GM18907 (cell line): ENCODE results near the gene CDYL2.
A peak's percentile ranks its signal among the peaks of the same experiment; 100 is the strongest.

Experiments used
- ATAC-seq: cut with Tn5 transposase; IDR thresholded peaks from one replicate; pipeline ENCODE4 v1.9.1; 2021; ENCODE audit warnings: mild to moderate bottlenecking, moderate library complexity; ENCODE audit not compliant: unreplicated experiment

The CDYL2 gene

DNA sequence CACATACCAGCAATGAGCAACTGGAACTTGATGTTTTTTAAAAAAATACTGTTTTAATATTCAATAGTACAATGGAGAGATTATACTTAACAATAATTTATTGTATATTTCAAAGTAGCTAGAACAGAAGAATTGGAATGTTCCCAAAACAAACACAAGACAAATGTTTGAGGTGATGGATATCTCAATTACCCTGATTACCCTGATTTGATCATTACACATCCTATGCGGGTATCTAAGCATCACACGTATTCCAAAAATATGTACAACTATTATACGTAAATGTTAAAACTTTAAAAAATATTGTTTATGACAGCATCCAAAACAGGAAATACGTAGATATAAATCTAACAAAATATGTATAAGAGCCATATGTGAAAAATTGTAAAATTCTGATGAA is 166.8 kb downstream of the CDYL2 start:
- ATAC-seq: no peak

DNA sequence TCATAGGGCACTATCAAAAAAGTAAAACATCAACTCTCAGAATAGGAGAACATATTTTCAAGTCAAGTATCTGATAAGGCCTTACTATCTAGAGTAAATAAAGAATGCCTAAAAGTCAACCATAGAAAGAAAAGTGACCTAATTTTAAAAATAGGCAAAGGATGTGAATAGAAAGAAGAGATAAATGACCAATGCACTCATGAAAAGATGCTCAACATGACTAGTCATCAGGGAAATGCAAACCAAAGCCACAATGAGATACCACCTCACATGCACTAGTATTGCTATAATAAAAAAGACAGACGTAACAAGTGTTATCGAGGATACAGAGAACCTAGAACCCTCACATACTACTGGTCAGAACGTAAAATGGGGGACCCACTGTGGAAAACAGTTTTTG is 172.8 kb downstream of the CDYL2 start:
- no peak for ATAC-seq

DNA sequence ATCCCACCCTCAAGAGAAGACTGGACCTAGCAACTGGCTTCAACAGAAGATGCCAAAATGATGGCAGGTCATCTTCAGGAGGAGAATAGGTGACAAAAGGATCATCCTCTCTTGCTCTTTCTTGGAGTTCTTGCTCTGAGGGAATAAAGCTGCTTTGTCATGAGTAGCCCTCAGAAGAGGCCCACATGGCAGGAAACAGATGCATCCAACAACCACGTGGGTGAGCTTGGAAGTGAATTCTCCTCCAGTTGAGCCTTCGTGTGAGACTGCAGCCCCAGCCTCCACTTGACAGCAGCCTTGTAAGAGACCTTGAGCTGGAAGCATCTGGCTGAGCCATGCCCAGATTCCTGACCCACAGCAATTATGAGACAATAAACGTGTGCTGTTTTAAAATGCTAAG is 176.1 kb downstream of the CDYL2 start:
- ATAC-seq: no peak

DNA sequence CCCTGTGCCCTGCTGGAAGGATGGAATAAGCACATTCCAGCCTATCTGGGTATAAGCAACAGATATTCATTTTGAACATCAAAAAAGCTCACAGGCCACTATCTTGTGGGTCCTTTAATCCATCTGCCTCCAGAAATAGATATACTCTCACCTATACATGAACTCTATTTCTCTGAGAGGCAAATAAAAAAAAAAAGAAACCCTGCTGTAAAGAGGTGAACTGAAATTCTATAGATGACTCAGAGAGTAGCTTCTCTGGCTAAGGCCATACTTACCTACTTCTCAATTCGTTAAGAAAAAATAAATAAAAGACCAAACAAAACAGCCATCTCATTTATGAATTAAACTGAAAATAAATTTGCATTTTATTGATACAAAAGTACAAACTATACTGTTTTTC is 177.3 kb downstream of the CDYL2 start:
- peak; percentile 86 for ATAC-seq

DNA sequence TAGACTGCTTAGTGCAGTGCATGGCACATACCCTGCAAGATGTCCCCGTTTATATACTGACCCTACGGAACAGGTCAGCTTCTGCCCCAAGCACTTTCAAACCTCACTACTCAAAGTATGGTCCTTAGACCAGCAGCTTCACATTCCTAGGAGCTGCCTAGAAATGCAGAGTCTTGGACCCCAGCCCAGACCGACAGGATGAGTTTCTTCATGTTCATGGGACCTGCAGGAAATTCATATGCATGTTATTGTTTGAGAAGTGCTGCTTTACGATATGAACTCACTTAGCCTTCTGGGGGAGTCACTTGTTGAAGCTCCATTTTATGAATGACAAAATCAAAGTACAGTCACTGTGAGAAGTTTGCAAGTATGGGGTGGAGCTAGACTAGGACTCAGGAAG is 181.0 kb downstream of the CDYL2 start:
- ATAC-seq: no peak

DNA sequence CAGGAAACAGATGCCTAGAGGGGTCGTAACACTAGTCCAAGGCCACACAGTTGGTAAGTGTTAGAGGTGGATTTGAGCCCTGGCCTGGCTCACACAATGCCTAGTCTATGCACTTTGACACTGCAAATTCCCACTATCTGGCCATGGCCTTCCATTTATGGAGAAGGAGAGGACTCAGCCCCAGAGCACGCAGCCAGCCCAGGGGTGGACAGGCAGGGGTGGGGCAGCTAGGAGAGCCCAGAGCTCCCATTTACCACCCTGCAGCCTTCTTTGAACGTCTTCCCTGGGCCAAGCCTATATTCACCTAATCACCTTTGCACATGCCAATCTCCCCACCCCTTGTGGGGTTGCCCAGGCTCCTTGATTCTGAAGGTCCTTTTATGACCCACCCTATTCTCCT is 182.4 kb downstream of the CDYL2 start:
- no peak for ATAC-seq

DNA sequence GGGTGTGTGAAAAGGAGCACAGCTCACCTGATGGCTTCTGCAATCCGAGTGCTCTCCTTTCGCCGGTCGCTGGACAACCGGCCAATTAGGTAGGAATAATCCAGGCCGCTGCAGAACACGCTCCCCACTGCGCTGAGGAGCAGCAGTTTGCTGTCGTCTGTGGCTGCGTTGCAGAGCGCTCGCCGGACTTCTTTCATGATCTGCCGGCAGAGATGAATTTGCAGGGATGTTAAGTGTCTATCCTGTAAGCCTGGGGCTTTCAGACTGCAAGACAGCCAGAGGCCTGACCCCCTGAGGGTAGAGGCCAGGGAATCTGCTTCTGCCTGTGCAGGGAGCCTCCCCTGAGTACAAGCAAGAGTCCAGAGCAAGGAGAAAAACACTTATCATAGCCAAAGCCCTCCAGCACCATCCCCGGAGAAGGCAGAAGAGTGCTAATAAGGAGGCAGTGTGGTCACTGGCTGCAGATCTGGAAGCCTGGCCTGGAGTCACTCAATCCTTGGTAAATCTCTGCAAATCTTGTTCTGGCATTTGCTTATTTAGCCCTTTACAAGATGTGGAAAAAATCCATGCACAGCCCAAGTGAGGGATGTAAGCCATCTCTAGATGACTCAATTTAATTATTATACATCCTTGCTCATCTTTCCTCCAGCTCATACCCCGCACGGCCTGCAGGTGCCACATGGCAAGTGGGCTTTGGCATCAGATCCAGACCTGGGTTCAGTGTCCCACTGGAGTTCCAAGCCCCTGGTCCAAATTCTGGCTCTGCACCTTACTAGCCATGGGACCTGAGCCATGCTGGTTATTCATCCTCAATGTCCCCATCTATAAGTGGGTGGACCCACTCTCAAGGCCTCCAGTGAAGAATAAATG is 183.4 kb downstream of the CDYL2 start:
- no peak for ATAC-seq

DNA sequence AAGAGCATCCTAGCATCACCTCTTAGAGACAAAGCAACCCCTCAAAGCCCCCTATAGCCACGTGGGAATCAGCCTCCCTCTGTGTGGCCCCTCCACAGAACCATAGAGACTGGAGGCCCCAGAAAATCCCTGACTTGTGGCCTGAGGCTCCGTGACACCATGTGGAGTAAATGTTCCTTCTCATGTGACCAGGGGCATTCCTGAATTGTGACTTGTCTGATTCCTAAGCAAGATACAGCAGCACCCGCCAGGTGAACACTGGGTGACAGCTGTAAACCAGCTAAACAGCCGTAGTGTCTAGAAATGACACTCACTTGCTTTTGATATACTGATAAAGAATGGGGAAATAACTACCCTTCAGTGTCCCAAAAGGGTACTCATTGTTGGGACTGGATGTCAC is 184.6 kb downstream of the CDYL2 start:
- no peak for ATAC-seq

DNA sequence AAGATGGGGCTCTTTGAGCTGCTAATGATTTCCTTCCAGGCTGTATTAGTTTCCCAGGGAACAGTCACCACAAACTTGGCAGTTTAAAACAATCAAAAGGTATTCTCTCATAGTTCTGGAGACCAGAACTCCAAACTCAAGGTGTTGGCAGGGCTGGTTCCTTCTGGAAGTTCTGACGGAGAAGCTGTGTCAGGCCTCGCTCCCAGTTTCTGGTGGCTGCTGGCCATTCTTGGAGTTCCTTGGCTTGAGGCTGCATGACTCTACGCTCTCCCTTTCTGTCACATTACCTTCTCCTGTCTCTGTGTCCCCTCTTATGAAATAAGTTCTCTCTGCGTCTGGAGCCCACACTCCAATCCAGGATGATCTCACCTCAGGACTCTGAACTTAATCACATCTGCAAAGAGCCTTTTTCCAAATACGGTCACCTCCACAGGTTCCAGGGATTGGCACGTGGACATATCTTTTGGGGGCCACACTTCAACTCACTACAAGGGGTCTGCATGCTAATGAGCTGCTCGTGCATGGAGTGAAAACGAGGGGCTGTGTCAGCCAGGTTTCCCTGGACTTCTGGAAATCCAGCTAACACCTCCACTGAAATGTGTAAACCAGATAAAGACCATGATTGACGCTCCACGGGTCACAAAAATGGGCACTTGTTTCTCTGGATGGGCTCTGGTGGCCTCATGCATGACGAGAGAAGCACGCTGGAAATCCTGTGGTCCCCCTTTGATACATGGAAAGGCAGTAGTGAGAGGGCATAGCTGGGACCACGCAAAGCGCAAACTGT is 185.3 kb downstream of the CDYL2 start:
- ATAC-seq: no peak

DNA sequence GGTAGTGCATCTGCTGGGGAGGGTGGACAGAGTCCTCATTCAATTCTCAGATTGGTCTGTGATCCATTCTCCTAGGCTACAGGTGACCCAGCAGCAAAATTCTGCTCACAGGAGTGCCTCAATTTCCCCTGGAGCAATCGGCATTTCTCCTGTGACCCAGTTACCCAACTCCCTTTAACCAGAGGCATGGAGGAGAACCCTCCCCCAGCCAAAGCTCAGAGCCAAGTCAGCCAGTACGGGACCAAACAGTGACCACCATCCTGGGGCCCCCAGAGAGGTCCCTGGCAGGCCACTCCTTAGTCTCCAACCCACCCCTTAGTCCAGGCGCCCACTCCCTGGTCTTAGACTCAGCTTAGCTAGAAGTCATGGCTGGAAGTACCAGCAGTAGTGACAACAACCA is 188.0 kb downstream of the CDYL2 start:
- ATAC-seq: no peak

DNA sequence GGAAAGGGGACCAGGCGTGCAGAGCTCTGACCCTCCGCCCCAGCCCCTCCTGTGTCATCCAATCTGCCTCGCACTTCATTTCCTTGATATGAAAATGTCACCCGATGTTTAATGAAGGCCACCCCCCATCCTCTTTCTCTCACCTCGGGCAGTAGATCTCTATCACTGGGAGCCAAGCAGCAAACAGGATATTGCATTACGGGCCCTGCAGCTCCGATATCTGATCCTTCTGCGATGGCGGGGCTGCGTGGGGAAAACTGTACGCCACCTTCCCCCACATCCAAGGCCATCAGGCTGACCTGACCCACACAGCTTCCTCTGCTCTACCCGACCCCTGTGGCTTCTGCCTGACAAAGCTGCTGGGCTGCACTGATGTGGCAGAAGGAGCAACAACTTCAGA is 188.7 kb downstream of the CDYL2 start:
- no peak for ATAC-seq

DNA sequence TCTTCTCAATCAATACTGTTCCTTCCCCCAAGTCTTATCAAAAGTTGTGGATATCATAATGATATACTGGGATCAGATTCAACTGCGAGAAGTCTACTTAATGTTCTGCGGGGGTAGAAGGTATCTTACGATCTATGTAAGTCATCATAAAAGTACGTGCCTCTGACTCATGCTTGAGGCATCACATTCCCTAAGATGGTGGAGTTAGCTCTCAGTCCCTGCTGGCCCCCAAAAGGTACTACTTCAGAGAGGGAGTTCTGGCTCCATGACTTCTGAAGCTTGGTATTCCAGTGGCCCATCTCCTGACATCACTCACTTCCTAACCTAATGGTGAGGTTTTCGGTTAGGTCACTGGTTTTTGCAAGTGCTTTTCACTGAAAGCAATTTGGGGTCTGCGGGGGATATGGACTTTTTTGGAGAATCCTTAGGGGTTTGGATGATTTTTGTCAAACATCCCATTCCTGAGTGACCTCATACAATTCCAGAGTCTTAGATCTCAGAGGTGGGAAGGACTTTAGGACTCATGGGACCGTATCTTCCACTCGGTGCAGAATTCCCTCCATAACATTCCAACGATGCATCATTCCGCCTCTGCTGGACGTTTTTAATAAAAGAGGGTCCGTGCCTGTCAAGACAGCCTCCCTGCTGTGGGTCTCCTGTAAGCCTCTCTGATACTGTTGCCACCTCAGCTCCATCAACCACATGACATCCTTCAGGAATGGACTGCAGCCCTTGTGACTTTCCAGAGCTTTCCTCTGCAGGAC is 189.3 kb downstream of the CDYL2 start:
- ATAC-seq: no peak

DNA sequence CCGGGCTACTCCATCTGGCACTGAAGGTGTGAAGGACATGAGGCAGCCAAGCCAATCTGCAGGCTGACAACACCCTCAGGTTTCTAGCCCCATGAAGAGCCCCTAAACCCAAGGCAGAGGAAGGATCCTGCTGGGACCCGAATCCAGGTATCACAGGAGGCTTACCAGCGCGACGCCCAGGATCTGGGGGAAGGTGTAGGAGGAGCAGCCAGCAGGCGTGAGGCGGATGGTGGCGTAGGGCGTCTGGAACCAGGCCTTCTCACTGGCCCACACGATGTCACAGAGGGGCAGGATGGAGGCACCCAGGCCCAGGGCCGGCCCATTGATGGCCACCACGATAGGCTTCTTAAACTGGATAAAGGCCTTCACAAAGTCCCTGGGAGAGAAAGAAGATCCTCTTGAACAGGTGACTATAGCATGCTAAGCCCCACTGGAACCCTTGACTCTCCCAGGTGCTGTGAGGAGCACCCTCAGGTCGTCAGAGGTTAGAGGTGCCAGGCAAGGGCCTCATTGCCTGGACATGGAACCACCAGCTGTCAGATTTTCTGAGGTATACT is 191.9 kb downstream of the CDYL2 start:
- no peak for ATAC-seq

DNA sequence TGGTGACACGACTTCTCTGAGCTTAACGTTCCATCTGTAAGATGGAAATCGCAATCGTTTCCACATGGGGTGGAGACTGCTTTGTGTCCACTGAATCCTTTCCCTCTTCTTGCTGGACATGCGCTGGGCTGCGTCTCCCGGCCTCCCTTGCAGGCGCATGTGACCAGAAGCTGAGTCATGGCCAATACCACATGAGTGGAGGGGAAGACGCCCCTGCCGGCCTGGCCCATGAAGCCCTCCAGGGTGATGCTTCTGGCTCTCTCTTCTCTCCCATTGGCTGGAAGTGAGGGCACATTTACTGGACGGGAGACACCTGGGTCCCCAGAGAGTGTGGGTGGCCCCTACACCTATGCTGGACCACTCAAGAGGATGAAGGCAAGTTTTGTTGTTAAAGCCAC is 192.5 kb downstream of the CDYL2 start:
- no peak for ATAC-seq

DNA sequence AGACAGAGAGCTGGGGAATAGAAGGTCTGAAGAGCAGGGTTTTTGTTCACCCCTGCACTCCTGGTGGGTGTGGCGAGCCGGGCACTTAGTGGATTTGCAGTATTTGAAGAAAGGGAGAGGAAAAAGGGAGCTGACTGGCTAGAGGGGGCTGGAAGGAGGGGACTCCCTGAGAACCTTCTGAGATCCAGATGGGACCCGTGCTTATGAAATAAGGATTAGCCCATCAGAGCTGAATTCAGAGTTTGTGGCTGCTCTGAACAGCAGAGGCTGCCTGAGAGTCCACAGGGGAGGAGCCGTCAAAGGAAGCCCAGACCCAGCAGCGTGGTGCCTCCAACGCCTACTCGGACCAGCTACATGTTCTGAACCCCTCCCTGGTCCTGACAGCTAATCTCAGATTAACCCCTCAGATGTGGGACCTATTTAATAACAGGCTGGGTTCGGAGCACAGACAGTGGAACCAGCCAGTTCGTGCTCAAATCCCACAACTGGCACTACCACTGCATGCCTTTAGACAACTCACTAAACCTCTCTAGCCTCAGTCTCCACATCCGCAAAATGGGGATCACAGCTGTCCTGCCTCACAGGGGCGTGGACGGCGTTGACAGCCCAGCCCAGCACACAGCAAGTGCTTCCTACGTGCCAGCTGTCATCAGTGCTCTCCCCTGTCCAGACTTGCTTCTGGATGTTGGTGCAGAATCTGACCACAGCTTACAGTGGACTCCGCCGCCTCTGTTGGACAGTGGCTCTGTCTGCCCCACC is 193.0 kb downstream of the CDYL2 start:
- ATAC-seq: no peak

DNA sequence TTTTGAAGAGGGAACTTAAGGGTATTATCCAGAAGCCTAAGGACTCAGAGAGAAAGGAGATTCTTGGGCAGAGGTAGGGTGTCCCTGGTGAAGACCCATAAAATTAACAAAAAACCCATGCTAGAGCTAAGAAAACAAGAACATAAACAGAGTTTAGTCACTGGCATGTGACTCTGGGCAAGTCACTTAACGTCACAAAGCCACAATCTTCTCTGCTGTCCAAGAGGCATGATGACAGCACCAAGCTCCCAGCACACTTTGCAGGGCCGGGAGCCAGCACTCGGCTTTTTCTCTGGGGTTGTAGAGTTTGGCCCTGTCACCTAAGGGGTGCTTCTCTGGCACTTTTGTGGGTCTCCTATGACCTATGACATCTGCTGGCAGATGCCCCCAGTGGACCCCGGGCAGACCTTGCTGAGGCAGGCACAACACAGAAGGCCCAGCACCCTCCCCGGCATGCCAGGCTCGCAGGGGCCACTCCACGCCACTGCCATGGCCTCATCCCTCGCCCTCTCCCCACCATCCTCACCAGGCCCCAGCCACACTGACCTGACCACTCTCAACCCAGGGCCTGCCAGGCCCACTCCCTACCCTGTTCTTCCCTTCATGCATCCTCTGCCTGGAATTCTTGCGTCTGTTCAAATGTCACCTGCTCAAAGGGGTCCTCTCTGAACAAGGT is 193.8 kb downstream of the CDYL2 start:
- no peak for ATAC-seq

DNA sequence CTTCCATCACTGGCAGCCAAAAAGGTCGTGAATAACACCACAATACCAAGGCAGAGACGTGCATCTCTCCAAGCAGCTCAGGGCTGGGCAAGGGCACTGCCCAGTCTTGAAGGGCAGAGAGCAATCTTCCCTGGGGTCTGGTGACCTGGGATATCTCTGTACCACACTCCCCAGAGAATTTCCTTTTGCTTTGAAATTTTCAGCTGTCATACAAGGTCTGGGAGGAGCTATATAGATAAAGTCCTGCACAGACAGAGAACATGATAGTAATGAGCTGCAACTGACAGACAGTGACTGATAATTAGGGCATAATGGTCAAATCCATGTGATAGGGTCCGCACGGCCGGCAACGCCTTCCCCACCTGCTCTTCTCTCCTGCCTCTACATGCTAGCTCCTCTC is 195.5 kb downstream of the CDYL2 start:
- no peak for ATAC-seq

DNA sequence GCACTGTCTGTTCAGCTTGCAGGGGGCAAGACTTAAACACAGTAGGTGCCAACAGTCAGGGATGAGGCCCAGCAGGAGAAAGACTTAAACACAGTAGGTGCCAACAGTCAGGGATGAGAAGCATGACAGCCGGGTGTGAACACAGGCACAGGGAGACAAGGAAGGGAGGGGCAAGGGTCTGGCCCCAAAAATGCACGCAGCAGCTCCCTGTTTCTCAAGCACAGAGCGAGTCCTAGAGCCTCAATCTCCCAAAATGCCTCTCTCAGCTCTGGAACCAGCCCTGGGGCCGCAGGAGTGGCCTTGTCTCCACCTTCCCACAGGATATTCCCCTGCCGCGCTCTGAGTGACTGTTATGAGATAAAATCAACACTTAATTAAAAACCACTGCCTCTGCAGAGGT is 197.2 kb downstream of the CDYL2 start:
- ATAC-seq: no peak

DNA sequence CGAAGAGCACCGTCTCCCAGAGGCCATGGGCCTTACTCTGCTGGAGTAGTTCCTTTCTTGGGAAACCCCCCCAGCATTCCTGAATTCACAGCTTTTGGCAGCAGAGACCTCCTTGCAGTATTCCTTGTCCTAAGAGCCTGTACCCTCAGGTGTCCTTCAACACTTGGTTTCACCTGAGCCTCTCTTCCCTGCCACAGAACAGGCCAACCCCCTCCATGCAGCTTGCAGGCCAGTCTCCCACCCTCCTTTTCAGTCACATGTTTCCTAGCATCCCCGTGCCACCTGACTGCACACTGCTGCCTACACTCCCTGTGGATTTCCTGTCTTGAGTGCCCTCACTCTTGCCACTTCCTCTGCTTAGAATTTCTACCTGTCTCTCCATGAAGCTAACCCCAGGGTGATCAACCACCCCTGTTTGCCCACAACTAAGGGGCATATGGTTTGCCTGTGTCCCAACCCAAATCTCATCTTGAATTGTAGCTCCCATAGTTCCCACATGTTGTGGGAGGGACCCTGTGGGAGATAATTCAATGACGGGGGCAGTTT is 198.1 kb downstream of the CDYL2 start:
- ATAC-seq: no peak
